DLD1 (cell line): ENCODE data around the gene TRAF2.

Source experiments
- in situ Hi-C: cut with HindIII; loops from 2 replicates; pipeline ENCODE4 v1.10.0; 2017; ENCODE audit warnings: low sequenced_read_pairs

TRAF2 gene

DNA sequence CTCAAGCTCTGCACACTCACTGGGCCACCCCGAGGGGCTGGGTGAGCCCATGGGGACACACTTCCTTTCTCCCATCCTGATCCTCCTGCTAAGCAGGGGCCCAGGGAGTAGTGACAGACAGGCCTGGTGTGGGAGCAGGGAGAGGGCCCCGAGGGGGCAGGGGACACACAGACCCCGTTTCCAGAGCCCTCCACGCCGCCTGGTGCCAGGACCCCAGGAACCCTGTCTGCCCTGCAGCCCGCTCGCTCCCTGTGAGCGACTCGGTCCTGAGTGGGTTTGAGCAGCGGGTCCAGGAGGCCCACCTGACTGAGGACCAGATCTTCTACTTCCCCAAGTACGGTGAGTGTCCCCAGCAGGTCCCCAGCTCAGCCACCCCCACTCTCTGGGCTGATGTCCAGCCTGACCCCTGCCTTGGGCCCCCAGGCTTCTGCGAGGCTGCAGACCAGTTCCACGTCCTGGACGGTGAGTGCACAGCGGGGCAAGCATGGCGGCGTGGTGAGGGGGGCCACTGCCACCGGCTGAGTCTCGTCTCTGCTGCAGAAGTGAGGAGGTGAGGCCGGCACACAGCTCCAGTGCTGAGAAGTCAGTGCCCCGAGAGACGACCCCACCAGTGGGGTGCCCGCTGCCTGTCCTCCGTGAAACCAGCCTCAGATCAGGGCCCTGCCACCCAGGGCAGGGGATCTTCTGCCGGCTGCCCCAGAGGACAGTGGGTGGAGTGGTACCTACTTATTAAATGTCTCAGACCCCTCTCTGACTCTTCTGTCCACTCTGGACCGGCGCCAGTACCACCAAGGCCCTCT, 60.1 kb downstream of the TRAF2 start:
- in situ Hi-C loops: no loop called here

DNA sequence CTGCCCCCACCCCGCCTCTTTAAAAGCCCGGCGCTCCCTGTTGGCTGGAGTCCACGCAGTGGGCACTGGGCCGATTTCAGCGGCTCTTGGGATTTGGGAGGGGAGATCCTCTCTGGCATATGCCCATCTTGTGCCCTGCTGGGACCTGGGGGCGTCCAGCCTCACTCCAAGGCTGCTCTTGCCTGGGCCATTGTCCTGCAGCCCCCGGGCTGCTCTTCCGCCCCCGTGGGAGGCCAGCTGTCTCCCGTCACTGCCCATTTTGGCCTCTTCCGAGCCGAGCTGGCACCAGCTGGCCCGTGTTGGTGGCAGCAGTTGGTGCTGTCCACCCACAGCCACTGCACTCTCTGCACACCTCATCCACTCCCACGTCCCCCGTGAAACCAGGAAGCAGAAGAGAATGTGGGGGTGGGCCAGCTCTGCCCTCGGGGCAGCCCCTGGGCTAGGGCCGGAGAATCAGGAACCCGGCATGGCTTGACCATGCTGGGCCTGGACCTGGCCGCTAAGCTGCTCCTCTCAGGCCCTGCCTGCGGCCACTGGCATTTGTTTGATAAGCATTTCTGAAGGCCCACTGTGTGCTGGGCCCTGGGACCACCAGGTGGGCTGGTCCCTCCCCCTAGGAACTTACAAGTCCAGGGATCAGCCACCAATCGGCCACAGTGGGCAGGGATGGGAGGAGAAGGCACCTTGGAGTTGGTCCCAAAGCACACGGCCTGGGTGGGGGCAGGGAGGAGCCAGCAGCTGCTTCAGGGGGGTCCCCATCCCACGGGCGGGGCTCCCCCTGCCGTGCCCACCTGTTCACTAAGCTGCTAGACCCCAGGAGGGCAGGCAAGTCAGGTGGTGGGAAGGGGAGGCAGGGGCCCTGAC, 60.9 kb downstream of the TRAF2 start:
- in situ Hi-C loops: no loop called here

GRCh38 chr9:136947955-136948510, 61.7 kb downstream of the TRAF2 start:
- in situ Hi-C loops: no loop called here

DNA sequence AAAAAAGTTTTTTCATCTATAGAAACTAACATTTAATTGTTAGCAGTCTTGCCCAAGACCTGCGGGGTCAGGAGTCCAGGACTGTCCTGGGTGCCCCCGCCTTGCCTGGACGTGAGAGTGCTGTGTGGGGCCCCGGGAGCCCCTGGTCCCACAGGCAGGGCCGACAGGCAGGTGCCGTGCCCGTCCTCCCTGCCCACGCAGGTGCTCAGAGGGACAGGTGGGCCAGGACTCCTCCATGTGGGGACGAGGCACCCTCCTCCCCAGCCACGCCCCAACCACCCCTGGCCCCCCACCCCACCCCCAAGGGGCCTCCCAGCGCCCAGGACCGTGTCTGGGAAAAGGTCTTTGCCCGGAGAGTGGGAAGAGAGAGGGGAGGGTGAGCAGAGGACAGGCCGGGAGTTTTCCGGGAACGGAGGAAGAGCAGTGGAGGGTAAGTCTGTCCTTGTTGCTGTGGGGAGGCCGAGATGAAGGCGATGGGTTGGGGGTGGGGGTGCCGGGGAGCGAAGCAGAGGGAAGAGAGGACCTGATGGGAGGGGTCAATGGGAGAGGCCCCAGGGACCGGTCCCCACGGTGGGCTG, 63.0 kb downstream of the TRAF2 start:
- in situ Hi-C loops: no loop called here

DNA sequence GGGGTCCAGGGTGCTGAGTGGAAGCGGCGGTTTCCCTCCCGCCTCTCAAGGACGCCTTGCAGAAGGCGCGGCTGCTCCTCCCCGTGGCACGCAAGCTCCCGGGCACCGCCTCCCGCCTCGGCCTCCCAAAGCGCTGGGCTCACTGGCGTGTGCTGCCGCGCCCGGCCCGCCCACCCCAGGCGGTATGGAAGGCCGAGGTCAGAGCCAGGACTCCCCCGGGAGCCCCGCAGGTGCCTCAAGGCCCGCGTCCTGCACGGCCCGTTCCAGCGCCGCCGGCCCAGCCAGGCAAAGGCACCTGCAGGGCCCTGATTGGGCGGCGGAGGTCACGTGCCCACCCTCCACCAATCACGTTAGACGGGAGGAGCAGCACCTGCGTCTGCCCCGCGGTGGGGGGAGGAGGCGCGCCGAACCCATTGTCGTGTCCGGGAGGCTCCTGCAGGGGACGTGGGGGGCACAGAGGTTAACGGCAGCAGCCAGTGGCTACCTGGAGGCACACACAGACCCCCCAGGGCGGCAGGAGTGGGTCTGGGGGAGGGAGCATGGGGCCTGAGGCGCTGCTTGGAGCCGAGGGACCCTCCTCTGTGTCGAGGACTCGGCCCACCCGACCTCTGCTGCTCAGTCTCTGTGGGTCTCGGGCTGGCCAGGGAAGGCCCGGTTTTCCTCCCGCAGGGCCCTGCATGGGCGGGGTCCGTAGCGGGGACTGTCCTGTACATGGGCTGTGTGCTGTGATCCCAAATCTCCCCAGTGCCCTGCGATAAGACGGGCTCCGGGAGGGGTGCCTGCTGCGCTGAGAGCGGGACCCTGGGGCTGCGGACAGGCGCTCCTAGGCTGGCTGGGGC, 63.7 kb downstream of the TRAF2 start:
- in situ Hi-C loops: no loop called here

- in situ Hi-C loops: no loop called here
Measured at GRCh38 chr9:136950656-136951276, 64.5 kb downstream of the TRAF2 start.

GRCh38 chr9:136951541-136952320, 65.4 kb downstream of the TRAF2 start, which contains the start of gene LCN12:
Gene LCN12, plus strand, starts transcription at chr9:136952273. Its CDS starts 55 bp downstream, at chr9:136952328.
- in situ Hi-C loops: no loop called here

DNA sequence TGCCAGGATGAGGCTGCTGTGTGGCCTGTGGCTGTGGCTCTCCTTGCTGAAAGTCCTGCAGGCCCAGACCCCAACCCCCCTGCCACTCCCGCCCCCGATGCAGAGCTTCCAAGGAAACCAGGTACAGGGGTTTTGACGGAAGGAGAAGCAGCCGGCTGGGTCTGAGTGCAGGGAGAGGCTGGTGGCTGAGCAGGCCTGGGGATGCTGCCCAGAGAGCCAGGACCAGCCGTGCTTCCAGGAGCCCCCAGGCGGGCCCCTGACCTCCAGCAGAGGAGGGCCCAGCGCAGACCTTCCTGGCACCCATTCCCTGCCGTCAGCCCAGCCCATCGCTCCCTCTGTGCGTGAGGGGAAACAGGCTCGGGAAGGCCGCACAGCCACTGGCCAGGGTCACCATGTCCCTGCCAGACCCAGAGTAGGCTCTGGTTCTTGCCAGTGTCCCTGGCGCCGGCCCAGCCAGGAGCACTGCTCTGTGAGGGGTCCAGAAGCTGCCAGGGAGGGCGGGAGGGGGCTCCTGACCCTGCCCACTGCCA, 66.1 kb downstream of the TRAF2 start:
- in situ Hi-C loops: no loop called here

- in situ Hi-C loops: no loop called here
Measured at GRCh38 chr9:136952876-136953770, 66.8 kb downstream of the TRAF2 start.

DNA sequence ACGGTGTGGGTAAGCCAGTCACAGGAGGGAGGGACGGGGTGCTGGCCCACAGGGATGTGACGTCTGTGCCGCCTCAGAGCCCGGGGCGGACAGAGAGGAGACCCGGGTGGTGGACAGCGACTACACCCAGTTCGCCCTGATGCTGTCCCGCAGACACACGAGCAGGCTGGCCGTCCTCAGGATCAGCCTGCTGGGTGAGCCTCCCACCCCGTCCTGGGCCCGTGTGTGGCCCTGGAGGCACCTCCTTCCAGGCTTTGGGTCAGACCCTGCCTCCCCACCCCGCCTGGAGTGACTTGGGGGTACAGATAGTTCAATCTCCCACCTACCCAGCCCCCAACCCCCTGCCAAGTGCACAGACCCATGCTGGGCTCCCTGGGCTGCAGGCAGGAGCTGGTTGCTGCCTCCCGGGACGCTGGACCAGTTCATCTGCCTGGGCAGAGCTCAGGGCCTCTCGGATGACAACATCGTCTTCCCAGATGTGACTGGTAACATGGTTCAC, 67.5 kb downstream of the TRAF2 start:
- in situ Hi-C loops: no loop called here

- in situ Hi-C loops: no loop called here
Measured at GRCh38 chr9:136954270-136955083, 68.2 kb downstream of the TRAF2 start.

GRCh38 chr9:136955202-136955942, 69.1 kb downstream of the TRAF2 start:
- in situ Hi-C loops: no loop called here

DNA sequence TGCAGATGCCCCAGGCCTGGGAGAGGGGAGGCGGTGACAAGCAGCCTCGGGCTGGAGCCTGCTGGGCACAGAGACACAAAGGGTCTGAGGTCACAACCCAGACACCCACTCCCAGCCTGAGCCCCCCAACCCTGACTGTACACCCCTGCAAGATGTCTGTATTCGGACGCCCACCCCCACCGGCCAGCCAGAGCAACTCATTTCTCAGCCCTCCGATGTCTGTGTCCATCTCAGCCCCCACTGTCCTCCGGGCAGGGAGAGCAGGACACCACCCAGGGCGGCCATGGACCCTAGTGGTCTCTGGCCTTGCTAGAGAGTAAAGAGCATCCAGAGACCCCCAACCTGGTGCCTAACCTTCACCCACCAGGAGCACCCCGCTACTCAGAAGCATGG, 69.6 kb downstream of the TRAF2 start:
- in situ Hi-C loops: no loop called here

DNA sequence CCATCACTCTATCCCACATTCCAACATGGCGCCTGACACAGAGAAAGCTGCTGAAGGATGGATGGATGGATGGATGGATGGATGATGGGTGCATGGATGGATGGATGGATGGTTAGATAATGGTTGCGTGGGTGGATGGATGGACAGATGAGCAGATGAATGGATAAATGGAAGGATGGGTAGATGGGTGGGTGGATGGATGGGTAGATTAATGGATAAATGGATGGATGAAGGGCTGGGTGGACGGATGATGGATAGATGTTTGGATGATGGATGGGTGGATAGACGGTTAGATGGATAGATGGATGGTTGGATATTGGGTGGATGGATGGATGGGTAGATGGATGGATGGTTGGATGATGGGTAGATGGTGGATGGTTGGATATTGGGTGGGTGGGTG, 70.3 kb downstream of the TRAF2 start:
- in situ Hi-C loops: no loop called here

DNA sequence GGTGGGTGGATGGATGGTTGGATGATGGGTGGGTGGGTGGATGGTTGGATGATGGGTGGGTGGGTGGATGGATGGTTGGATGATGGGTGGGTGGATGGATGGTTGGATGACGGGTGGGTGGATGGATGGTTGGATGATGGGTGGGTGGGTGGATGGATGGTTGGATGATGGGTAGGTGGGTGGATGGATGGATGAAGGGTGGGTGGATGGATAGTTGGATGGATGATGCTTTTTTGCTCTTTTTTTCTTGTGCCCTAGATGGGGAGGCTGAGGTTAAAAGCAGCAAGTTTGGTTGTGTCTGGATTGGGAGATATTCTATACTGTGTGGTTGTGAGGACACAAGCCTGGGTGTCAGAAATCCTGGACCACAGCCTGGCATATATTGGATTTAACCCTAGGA, 71.1 kb downstream of the TRAF2 start:
- in situ Hi-C loops: no loop called here

GRCh38 chr9:136957901-136958300, 71.6 kb downstream of the TRAF2 start:
- in situ Hi-C loops: no loop called here
